H1 (cell line): ENCODE measurements around the gene ATXN2. TPM values are rescaled to one million over a fixed set of nuclear protein-coding genes. Genes with fewer than 3 reads are reported as not detected.

Experiments
- BRCA1 ChIP-seq: IDR thresholded peaks from 2 replicates; pipeline ENCODE4 v1.6.1; 2012; ENCODE audit warnings: low read depth, low read length, improper control_type of control experiment
- CTBP2 ChIP-seq: IDR thresholded peaks from 2 replicates; pipeline ENCODE4 v1.7.0; 2011; ENCODE audit warnings: borderline replicate concordance, mild to moderate bottlenecking, moderate library complexity, mixed read lengths, low read length; ENCODE audit not compliant: insufficient read depth, insufficient read length
- EP300 ChIP-seq, 2 experiments: IDR thresholded peaks; 1 replicate in 1 of 2; 2 replicates in 1 of 2; pipeline ENCODE4 v1.6.1; 2011 to 2012; ENCODE audit warnings: low read depth in 2 of 2, low read length in 2 of 2, mild to moderate bottlenecking in 2 of 2, borderline replicate concordance in 1 of 2, inconsistent platforms in 1 of 2, moderate library complexity in 1 of 2
- RFX5 ChIP-seq: IDR thresholded peaks from 2 replicates; pipeline ENCODE4 v1.6.1; 2011; ENCODE audit warnings: low read depth, low read length, improper control_type of control experiment, borderline replicate concordance
- polyA plus RNA-seq, 7 experiments: library from polyadenylated mRNA; depleted of rRNA in 3 of 7; stranded (reverse) in 5 of 7; unstranded in 2 of 7; fragments of >200 nt in 5 of 7; fragments of 200-250 nt in 2 of 7; gene quantifications; 1 replicate in 5 of 7; 2 replicates in 1 of 7; 4 replicates in 1 of 7; pipeline versions ENCODE4 v1.2.1 to v1.2.3, GENCODE V29; 2011 to 2013; ENCODE audit warnings: missing spikeins in 2 of 7, mixed read lengths in 2 of 7
- total RNA-seq: library from RNA; stranded (reverse); fragmentation: NEBNext Ultra II Directional; extraction: Animal tissue kit (Norgen Biotek cat#: 25700); gene quantifications from 2 replicates; pipeline ENCODE4 v1.2.1, GENCODE V29; 2021

ATXN2 gene
- total and polyA plus RNA-seq, 2 of the 8 experiments (the other 6 are each of a cell fraction or from before 2014, with no cell fraction given), result 46.6 to 80.7 TPM

GRCh38 chr12:111503116-111503515 is 96.0 kb downstream of the ATXN2 start (continued):
- TF ChIP-seq RFX5, result no peak
- no peak for TF ChIP-seq BRCA1
- no peak for TF ChIP-seq EP300 (IDR thresholded peaks at IDR 0.05; ENCODE audit: borderline replicate concordance in 1 of 2, low read depth in 2 of 2, low read length in 2 of 2)
- no peak for TF ChIP-seq CTBP2
